Body of pancreas (tissue), 4 donors: Measurements from ENCODE around the gene SEZ6L. TPM values are rescaled to one million over a fixed set of nuclear protein-coding genes. Genes with fewer than 3 reads are reported as not detected.

ENCODE experiments used
- ATAC-seq: fragments of 150-250 bp; one replicate; pipeline ENCODE4 v1.9.1; 2016
- DNase-seq, 4 donors: peaks; one replicate each; pipeline ENCODE4 v3.0.0-alpha.2; 2019
- H3K27ac ChIP-seq, 4 donors: fragments of 200-600 bp; sonication (generic); 1 replicate in 3 of 4; 2 replicates in 1 of 4; pipeline versions ENCODE4 v1.5.1 to v1.6.1; 2016 to 2019; ENCODE audit warnings: mild to moderate bottlenecking in 1 of 4, mixed read lengths in 1 of 4, moderate library complexity in 1 of 4
- H3K27me3 ChIP-seq, 2 donors: fragments of 200-600 bp; sonication (generic); one replicate each; pipeline ENCODE4 v1.6.0; 2016; ENCODE audit warnings: mild to moderate bottlenecking in 1 of 2
- H3K36me3 ChIP-seq, 2 donors: fragments of 200-600 bp; sonication (generic); replicated peaks in 1 of 2; 2 replicates each; pipeline ENCODE4 v1.5.1; 2016; ENCODE audit warnings: low read depth in 2 of 2; ENCODE audit not compliant: insufficient read depth in 1 of 2
- H3K4me1 ChIP-seq: fragments of 200-600 bp; sonication (generic); one replicate; pipeline ENCODE4 v1.6.0; 2016
- H3K4me3 ChIP-seq, 2 donors: fragments of 200-600 bp; sonication (generic); 1 replicate in 1 of 2; 2 replicates in 1 of 2; pipeline ENCODE4 v1.5.1; 2016 to 2019
- H3K9me3 ChIP-seq, 3 donors: fragments of 200-600 bp; sonication (generic); 1 replicate in 2 of 3; 2 replicates in 1 of 3; pipeline ENCODE4 v1.5.1; 2016
- POLR2A ChIP-seq, 3 donors: fragments of 450-650 bp; IDR thresholded peaks; one replicate each; pipeline ENCODE4 v1.6.1; 2016; ENCODE audit warnings: antibody characterized with exemption in 3 of 3, mild to moderate bottlenecking in 2 of 3
- WGBS, 2 donors: methylation state at CpG; one replicate each; pipeline ENCODE4 v1.1.5; 2017; 5-methylcytosine and 5-hydroxymethylcytosine counted together
- intact Hi-C: fragments of 100-400 bp; cut with DNase I; formaldehyde crosslinking; loops from one replicate; pipeline ENCODE4 v1.15.1; 2023
- total RNA-seq, 2 donors: library from RNA; depleted of rRNA; stranded (reverse); fragments of >200 nt; gene quantifications; one replicate each; pipeline ENCODE4 v1.1.0, GENCODE V29; 2016
- TF ChIP-seq, protein P1 (sequence below), 7 experiments: fragments of 450-650 bp in 4 of 7; fragments of 200-600 bp in 3 of 7; sonication (generic) in 3 of 7; IDR thresholded peaks; one replicate each; pipeline ENCODE4 v1.5.1; 2016 to 2019; ENCODE audit warnings: antibody characterized with exemption in 7 of 7

SEZ6L gene
- total RNA-seq, 2 donors from 2014 or later: 0.33 to 0.52 TPM

- no peak for DNase-seq
- Histone ChIP-seq H3K36me3 (no peaks in the 10 kb centered on the region), H3K27ac (no peak overlapping the region), H3K4me1 (peaks cover 8% of the 10 kb centered on the region), H3K27me3 (no peaks in the 10 kb centered on the region), H3K9me3 (no peaks in the 10 kb centered on the region), H3K4me3 (no peak overlapping the region)
- TF ChIP-seq, protein P1, sequence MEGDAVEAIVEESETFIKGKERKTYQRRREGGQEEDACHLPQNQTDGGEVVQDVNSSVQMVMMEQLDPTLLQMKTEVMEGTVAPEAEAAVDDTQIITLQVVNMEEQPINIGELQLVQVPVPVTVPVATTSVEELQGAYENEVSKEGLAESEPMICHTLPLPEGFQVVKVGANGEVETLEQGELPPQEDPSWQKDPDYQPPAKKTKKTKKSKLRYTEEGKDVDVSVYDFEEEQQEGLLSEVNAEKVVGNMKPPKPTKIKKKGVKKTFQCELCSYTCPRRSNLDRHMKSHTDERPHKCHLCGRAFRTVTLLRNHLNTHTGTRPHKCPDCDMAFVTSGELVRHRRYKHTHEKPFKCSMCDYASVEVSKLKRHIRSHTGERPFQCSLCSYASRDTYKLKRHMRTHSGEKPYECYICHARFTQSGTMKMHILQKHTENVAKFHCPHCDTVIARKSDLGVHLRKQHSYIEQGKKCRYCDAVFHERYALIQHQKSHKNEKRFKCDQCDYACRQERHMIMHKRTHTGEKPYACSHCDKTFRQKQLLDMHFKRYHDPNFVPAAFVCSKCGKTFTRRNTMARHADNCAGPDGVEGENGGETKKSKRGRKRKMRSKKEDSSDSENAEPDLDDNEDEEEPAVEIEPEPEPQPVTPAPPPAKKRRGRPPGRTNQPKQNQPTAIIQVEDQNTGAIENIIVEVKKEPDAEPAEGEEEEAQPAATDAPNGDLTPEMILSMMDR (IDR thresholded peaks at IDR 0.05): no peak
- no peak for TF ChIP-seq POLR2A (IDR thresholded peaks at IDR 0.05)
- no peak for ATAC-seq
- intact Hi-C loops: no loop called here
- WGBS, 2 donors: 41 to 45% methylated on average over 2 of the region's 2 CpGs
Observed at GRCh38 chr22:26357281-26357680, 188.0 kb downstream of the SEZ6L start.

GRCh38 chr22:26357813-26358212, 188.6 kb downstream of the SEZ6L start:
- 69 to 79% methylated on average over 4 to 9 of the region's 9 CpGs for WGBS, 2 donors
- no peak overlapping the region for H3K27ac ChIP-seq
- no peak for ATAC-seq
- peaks cover 8% of the 10 kb centered on the region for H3K4me1 ChIP-seq
- H3K27me3 ChIP-seq: no peaks in the 10 kb centered on the region
- DNase-seq: no peak
- intact Hi-C loops: no loop called here
- no peaks in the 10 kb centered on the region for H3K9me3 ChIP-seq
- H3K36me3 ChIP-seq: no peaks in the 10 kb centered on the region
- TF ChIP-seq POLR2A (IDR thresholded peaks at IDR 0.05): no peak
- TF ChIP-seq, protein P1 (IDR thresholded peaks at IDR 0.05): no peak
- H3K4me3 ChIP-seq: no peak overlapping the region

- no peak for ATAC-seq
- H3K4me1 ChIP-seq: peaks cover 8% of the 10 kb centered on the region
- intact Hi-C loops: no loop called here
- no peaks in the 10 kb centered on the region for H3K9me3 ChIP-seq
- no peak overlapping the region for H3K4me3 ChIP-seq
- no peak for DNase-seq
- H3K36me3 ChIP-seq: no peaks in the 10 kb centered on the region
- H3K27ac ChIP-seq: no peak overlapping the region
- TF ChIP-seq, protein P1 (IDR thresholded peaks at IDR 0.05): no peak
- TF ChIP-seq POLR2A (IDR thresholded peaks at IDR 0.05): no peak
- no peaks in the 10 kb centered on the region for H3K27me3 ChIP-seq
- WGBS, 2 donors: 71 to 73% methylated on average over 4 of the region's 4 CpGs
Observed at GRCh38 chr22:26359156-26359555, 189.9 kb downstream of the SEZ6L start.

DNA sequence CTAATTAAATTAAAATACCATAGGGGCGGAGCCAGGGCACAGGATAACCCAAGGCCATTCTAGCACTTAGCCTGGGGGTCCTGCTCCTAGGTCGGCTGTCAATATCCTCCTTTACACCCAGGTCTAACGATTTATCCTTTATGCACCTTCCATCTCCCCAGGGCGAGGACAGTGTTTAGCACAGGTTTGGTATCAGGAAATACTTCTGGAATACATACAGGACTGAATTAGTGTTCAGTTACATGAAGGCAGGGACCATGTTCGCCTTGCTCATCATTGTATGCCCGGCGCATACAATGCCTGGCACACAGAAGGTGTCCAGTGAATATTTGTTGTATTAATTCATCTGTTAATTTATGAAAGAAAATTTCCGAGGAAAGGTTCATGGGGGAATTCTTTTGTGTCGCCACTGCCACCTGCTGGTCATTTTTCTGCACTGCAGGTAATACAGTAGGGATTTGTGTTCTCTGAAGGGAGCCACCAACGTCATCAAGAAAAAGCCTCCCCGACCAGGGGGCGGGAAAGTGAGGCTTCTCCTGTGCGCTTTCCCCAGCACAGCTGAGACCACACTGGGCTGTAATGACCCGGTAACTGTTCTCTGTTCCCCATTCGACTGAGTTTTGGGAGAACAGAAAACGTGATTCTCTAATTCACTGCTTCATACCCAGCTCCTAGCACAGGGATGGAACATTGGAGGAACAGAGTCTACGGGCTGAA, 191.1 kb downstream of the SEZ6L start:
- Histone ChIP-seq H3K36me3 (no peaks in the 10 kb centered on the region), H3K9me3 (no peaks in the 10 kb centered on the region), H3K27me3 (no peaks in the 10 kb centered on the region), H3K4me3 (no peak overlapping the region), H3K27ac (no peak overlapping the region), H3K4me1 (peaks cover 8% of the 10 kb centered on the region)
- TF ChIP-seq, protein P1 (IDR thresholded peaks at IDR 0.05): peak; percentile 75 to 96 (median 82)
- no peak for TF ChIP-seq POLR2A (IDR thresholded peaks at IDR 0.05)
- 6% methylated on average over 17 of the region's 17 CpGs for WGBS, 2 donors
- intact Hi-C loops: no loop called here
- peak; percentile 63 for ATAC-seq
- DNase-seq: peak; percentile 57 to 78 (median 70)

GRCh38 chr22:26362471-26362870, 193.2 kb downstream of the SEZ6L start:
- ATAC-seq: no peak
- Histone ChIP-seq H3K4me1 (peaks cover 8% of the 10 kb centered on the region), H3K36me3 (no peaks in the 10 kb centered on the region), H3K27ac (no peak overlapping the region), H3K9me3 (no peaks in the 10 kb centered on the region), H3K4me3 (no peak overlapping the region), H3K27me3 (no peaks in the 10 kb centered on the region)
- DNase-seq: no peak
- no peak for TF ChIP-seq POLR2A (IDR thresholded peaks at IDR 0.05)
- TF ChIP-seq, protein P1 (IDR thresholded peaks at IDR 0.05): no peak
- 47 to 59% methylated on average over 2 to 3 of the region's 3 CpGs for WGBS, 2 donors
- intact Hi-C loops: no loop called here
